ENCODE data around the gene BCAR1.
"Not testable (repeated sequence)": the region's sequence is repeated elsewhere in the genome, so short reads cannot be mapped to it uniquely, and the experiment has no call there.

Gene BCAR1

GRCh38 chr16:75208242-75208825 is 43.1 kb downstream of the BCAR1 start:
- DNase-seq (ENCODE audit: insufficient read length, low spot score) (no peak), FAIRE-seq (no peak)
- no peak for TF ChIP-seq TAF1 (IDR thresholded peaks at IDR 0.05; ENCODE audit: low read depth, low read length)
- no peak for TF ChIP-seq PAX5 (IDR thresholded peaks at IDR 0.05; ENCODE audit: insufficient read depth, low read length, severe bottlenecking)
- TF ChIP-seq SPI1 (IDR thresholded peaks at IDR 0.05; ENCODE audit: low read depth, low read length), result no peak
- TF ChIP-seq POLR2AphosphoS5 (IDR thresholded peaks at IDR 0.05; ENCODE audit: low read depth, low read length), result no peak
- TF ChIP-seq POLR2A (IDR thresholded peaks at IDR 0.05; ENCODE audit: low read depth, low read length), result no peak
- no peak for TF ChIP-seq POU2F2 (IDR thresholded peaks at IDR 0.05; ENCODE audit: low read depth, low read length)

- no peak for DNase-seq (ENCODE audit: insufficient read length, low spot score)
Observed at GRCh38 chr16:75207831-75208230, 43.6 kb downstream of the BCAR1 start.

GRCh38 chr16:75206749-75207451 is 44.5 kb downstream of the BCAR1 start, which contains the start of gene CTRB2:
TSS of gene CTRB2 (minus strand) at chr16:75207161. CDS start at chr16:75207141, 20 bp downstream.
- FAIRE-seq (no peak), DNase-seq (ENCODE audit: insufficient read length, low spot score) (no peak)
- TF ChIP-seq PAX5 (IDR thresholded peaks at IDR 0.05; ENCODE audit: insufficient read depth, low read length, severe bottlenecking) (no peak), POLR2AphosphoS5 (IDR thresholded peaks at IDR 0.05; ENCODE audit: low read depth, low read length) (no peak), TAF1 (IDR thresholded peaks at IDR 0.05; ENCODE audit: low read depth, low read length) (no peak), SPI1 (IDR thresholded peaks at IDR 0.05; ENCODE audit: low read depth, low read length) (no peak), POLR2A (IDR thresholded peaks at IDR 0.05; ENCODE audit: low read depth, low read length) (no peak), POU2F2 (IDR thresholded peaks at IDR 0.05; ENCODE audit: low read depth, low read length) (no peak)

More at GRCh38 chr16:75207831-75208230, 43.6 kb downstream of the BCAR1 start:
- TF ChIP-seq TAF1 (IDR thresholded peaks at IDR 0.05; ENCODE audit: low read depth, low read length) (no peak), PAX5 (IDR thresholded peaks at IDR 0.05; ENCODE audit: insufficient read depth, low read length, severe bottlenecking) (no peak), POU2F2 (IDR thresholded peaks at IDR 0.05; ENCODE audit: low read depth, low read length) (no peak), POLR2A (IDR thresholded peaks at IDR 0.05; ENCODE audit: low read depth, low read length) (no peak), POLR2AphosphoS5 (IDR thresholded peaks at IDR 0.05; ENCODE audit: low read depth, low read length) (no peak), SPI1 (IDR thresholded peaks at IDR 0.05; ENCODE audit: low read depth, low read length) (no peak)
- FAIRE-seq, result no peak

GRCh38 chr16:75205961-75206748 is 45.3 kb downstream of the BCAR1 start:
- FAIRE-seq; DNase-seq (ENCODE audit: insufficient read length, low spot score): not testable (repeated sequence)

- FAIRE-seq; DNase-seq (ENCODE audit: insufficient read length, low spot score): not testable (repeated sequence)
Observed at GRCh38 chr16:75205438-75205837, 46.0 kb downstream of the BCAR1 start.

- DNase-seq (ENCODE audit: insufficient read length, low spot score); FAIRE-seq: not testable (repeated sequence)
Observed at GRCh38 chr16:75204905-75205304, 46.5 kb downstream of the BCAR1 start.

GRCh38 chr16:75204410-75204758 is 47.0 kb downstream of the BCAR1 start:
- FAIRE-seq (no peak), DNase-seq (ENCODE audit: insufficient read length, low spot score) (no peak)
- TF ChIP-seq POU2F2 (IDR thresholded peaks at IDR 0.05; ENCODE audit: low read depth, low read length) (no peak), TAF1 (IDR thresholded peaks at IDR 0.05; ENCODE audit: low read depth, low read length) (no peak)

- DNase-seq (ENCODE audit: insufficient read length, low spot score) (no peak), FAIRE-seq (no peak)
- TF ChIP-seq SPI1 (IDR thresholded peaks at IDR 0.05; ENCODE audit: low read depth, low read length), result no peak
- no peak for TF ChIP-seq POLR2A (IDR thresholded peaks at IDR 0.05; ENCODE audit: low read depth, low read length)
- TF ChIP-seq POU2F2 (IDR thresholded peaks at IDR 0.05; ENCODE audit: low read depth, low read length), result no peak
- no peak for TF ChIP-seq TAF1 (IDR thresholded peaks at IDR 0.05; ENCODE audit: low read depth, low read length)
- no peak for TF ChIP-seq POLR2AphosphoS5 (IDR thresholded peaks at IDR 0.05; ENCODE audit: low read depth, low read length)
- TF ChIP-seq PAX5 (IDR thresholded peaks at IDR 0.05; ENCODE audit: insufficient read depth, low read length, severe bottlenecking), result no peak
Observed at GRCh38 chr16:75203667-75204409, 47.6 kb downstream of the BCAR1 start.

- no peak for DNase-seq (ENCODE audit: insufficient read length, low spot score)
- TF ChIP-seq TAF1 (IDR thresholded peaks at IDR 0.05; ENCODE audit: low read depth, low read length) (no peak), POLR2AphosphoS5 (IDR thresholded peaks at IDR 0.05; ENCODE audit: low read depth, low read length) (no peak), PAX5 (IDR thresholded peaks at IDR 0.05; ENCODE audit: insufficient read depth, low read length, severe bottlenecking) (no peak), POU2F2 (IDR thresholded peaks at IDR 0.05; ENCODE audit: low read depth, low read length) (no peak), POLR2A (IDR thresholded peaks at IDR 0.05; ENCODE audit: low read depth, low read length) (no peak)
- FAIRE-seq, result no peak
Observed at GRCh38 chr16:75203096-75203495, 48.3 kb downstream of the BCAR1 start.

- DNase-seq (ENCODE audit: insufficient read length, low spot score), result no peak
- TF ChIP-seq POU2F2 (IDR thresholded peaks at IDR 0.05; ENCODE audit: low read depth, low read length) (no peak), TAF1 (IDR thresholded peaks at IDR 0.05; ENCODE audit: low read depth, low read length) (no peak), PAX5 (IDR thresholded peaks at IDR 0.05; ENCODE audit: insufficient read depth, low read length, severe bottlenecking) (no peak), SPI1 (IDR thresholded peaks at IDR 0.05; ENCODE audit: low read depth, low read length) (no peak), POLR2A (IDR thresholded peaks at IDR 0.05; ENCODE audit: low read depth, low read length) (no peak), POLR2AphosphoS5 (IDR thresholded peaks at IDR 0.05; ENCODE audit: low read depth, low read length) (no peak)
- no peak for FAIRE-seq
Observed at GRCh38 chr16:75202069-75202590, 49.3 kb downstream of the BCAR1 start.
